Esophagus muscularis mucosa (tissue), 4 donors: ENCODE results near the gene DSG4. TPM values are rescaled to one million over a fixed set of nuclear protein-coding genes. Genes with fewer than 3 reads are reported as not detected.

Source experiments
- DNase-seq: peaks from one replicate; pipeline ENCODE4 v3.0.0-alpha.2; 2017; ENCODE audit errors: extremely low spot score
- H3K27ac ChIP-seq, 4 donors: fragments of 200-600 bp; sonication (generic); replicated peaks in 1 of 4; 1 replicate in 3 of 4; 2 replicates in 1 of 4; pipeline ENCODE4 v1.5.1; 2016 to 2019; ENCODE audit warnings: mild to moderate bottlenecking in 1 of 4
- H3K27me3 ChIP-seq, 4 donors: fragments of 200-600 bp; sonication (generic); one replicate each; pipeline versions ENCODE4 v1.5.1 to v1.6.0; 2016 to 2019
- H3K36me3 ChIP-seq, 4 donors: fragments of 200-600 bp; sonication (generic); one replicate each; pipeline ENCODE4 v1.5.1; 2016 to 2019
- H3K4me1 ChIP-seq, 4 donors: fragments of 200-600 bp; sonication (generic); one replicate each; pipeline ENCODE4 v1.5.1; 2016 to 2019
- H3K4me3 ChIP-seq, 4 donors: fragments of 200-600 bp; sonication (generic); 1 replicate in 2 of 4; 2 replicates in 2 of 4; pipeline ENCODE4 v1.5.1; 2016 to 2019; ENCODE audit warnings: mild to moderate bottlenecking in 4 of 4, moderate library complexity in 1 of 4
- H3K9me3 ChIP-seq, 4 donors: fragments of 200-600 bp; sonication (generic); 1 replicate in 3 of 4; 2 replicates in 1 of 4; pipeline ENCODE4 v1.5.1; 2016 to 2019
- EP300 ChIP-seq: sonication (generic); formaldehyde crosslinking; IDR thresholded peaks from one replicate; pipeline ENCODE4 v1.6.1; 2017; ENCODE audit warnings: antibody characterized with exemption
- POLR2A ChIP-seq: fragments of 450-650 bp; IDR thresholded peaks from one replicate; pipeline ENCODE4 v1.6.1; 2017; ENCODE audit warnings: antibody characterized with exemption, moderate library complexity, mild to moderate bottlenecking, low read depth
- POLR2AphosphoS5 ChIP-seq, 2 donors: sonication (generic); formaldehyde crosslinking; IDR thresholded peaks; one replicate each; pipeline ENCODE4 v1.6.1; 2017; ENCODE audit warnings: antibody characterized with exemption in 2 of 2
- WGBS: methylation state at CpG from one replicate; pipeline ENCODE4 v1.1.5; 2018; 5-methylcytosine and 5-hydroxymethylcytosine counted together
- intact Hi-C: fragments of 100-400 bp; cut with DNase I; formaldehyde crosslinking; loops from one replicate; pipeline ENCODE4 v1.15.1; 2023
- small RNA-seq, 3 donors: library from RNA; depleted of rRNA; stranded (forward); fragments of <200 nt; gene quantifications; one replicate each; pipeline ENCODE3, GENCODE V24; 2016
- total RNA-seq, 4 donors: library from RNA; depleted of rRNA; stranded (reverse); fragments of >200 nt; gene quantifications; one replicate each; pipeline versions ENCODE4 v1.1.0 to v1.2.1, GENCODE V29; 2016
- TF ChIP-seq, protein P1 (sequence below), 3 experiments: fragments of 200-600 bp in 2 of 3; fragments of 450-650 bp in 1 of 3; sonication (generic) in 2 of 3; IDR thresholded peaks; one replicate each; pipeline ENCODE4 v1.5.1; 2017 to 2019; ENCODE audit warnings: antibody characterized with exemption in 3 of 3, mild to moderate bottlenecking in 2 of 3, moderate library complexity in 1 of 3

DSG4 gene
- total RNA-seq, 4 donors from 2014 or later: not detected

DNA sequence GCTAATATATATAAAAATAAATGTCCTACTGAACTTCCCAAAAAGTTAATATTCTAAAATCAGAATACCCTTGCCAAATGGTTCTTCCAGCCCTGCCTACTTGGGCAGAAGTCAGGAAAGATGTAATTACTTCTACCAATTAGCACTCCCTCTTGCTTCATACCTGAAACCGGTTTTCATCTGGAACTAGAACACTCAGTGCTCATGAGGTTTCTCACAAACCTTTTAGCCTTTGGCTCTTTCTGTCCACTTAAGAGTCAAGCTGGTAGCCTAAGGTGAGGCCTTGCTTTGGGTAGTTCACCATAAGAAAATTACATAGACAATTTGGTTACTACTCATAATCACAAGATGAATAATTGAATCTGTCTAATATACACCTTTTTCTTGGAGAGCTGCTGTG is 75.0 kb downstream of the DSG4 start:
- no peaks in the 10 kb centered on the region for H3K36me3 ChIP-seq
- H3K27me3 ChIP-seq: no peaks in the 10 kb centered on the region
- H3K27ac ChIP-seq: no peak overlapping the region
- no peak for DNase-seq
- intact Hi-C loops: no loop called here
- TF ChIP-seq, protein P1, sequence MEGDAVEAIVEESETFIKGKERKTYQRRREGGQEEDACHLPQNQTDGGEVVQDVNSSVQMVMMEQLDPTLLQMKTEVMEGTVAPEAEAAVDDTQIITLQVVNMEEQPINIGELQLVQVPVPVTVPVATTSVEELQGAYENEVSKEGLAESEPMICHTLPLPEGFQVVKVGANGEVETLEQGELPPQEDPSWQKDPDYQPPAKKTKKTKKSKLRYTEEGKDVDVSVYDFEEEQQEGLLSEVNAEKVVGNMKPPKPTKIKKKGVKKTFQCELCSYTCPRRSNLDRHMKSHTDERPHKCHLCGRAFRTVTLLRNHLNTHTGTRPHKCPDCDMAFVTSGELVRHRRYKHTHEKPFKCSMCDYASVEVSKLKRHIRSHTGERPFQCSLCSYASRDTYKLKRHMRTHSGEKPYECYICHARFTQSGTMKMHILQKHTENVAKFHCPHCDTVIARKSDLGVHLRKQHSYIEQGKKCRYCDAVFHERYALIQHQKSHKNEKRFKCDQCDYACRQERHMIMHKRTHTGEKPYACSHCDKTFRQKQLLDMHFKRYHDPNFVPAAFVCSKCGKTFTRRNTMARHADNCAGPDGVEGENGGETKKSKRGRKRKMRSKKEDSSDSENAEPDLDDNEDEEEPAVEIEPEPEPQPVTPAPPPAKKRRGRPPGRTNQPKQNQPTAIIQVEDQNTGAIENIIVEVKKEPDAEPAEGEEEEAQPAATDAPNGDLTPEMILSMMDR (IDR thresholded peaks at IDR 0.05): no peak
- TF ChIP-seq POLR2A (no peak), EP300 (no peak), POLR2AphosphoS5 (IDR thresholded peaks at IDR 0.05) (no peak)
- H3K4me3 ChIP-seq: no peak overlapping the region
- no peaks in the 10 kb centered on the region for H3K4me1 ChIP-seq
- WGBS: 88% methylated on average over 1 of the region's 1 CpG
- no peaks in the 10 kb centered on the region for H3K9me3 ChIP-seq

DNA sequence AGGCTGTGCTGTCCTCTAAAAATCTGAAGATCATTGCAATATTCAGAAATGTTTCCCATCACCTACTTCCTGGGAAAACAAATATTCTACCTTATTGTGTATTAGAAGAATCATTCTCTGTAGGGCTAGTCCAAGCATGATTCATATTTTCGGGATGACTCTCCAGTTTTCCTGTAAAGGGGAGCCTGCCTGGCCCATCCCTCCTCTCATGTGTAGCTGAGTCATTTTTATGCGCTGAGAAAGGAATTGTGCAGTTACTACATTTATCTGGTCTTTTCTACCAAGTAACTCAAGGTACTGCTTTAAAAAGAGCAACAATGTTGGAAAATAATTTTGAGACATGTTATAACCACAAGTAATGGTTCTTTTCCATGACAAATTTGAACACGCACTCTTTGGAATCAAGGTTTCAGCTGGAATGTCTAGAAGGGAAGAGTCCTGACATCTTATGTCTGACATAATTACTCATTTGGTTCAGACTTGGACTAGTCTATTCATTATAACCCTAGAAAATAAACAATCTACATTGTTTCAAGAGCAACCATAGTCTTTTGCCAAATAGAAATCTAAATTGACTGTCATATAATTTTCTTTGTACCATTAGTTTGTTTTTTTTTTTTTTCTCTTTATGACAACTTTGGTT is 77.6 kb downstream of the DSG4 start:
- DNase-seq: no peak
- H3K36me3 ChIP-seq: no peaks in the 10 kb centered on the region
- WGBS: 69% methylated on average over 3 of the region's 3 CpGs
- no peak overlapping the region for H3K27ac ChIP-seq
- H3K27me3 ChIP-seq: no peaks in the 10 kb centered on the region
- intact Hi-C loops: no loop called here
- TF ChIP-seq, protein P1 (IDR thresholded peaks at IDR 0.05): no peak
- no peak for TF ChIP-seq EP300
- no peak for TF ChIP-seq POLR2A
- no peak for TF ChIP-seq POLR2AphosphoS5 (IDR thresholded peaks at IDR 0.05)
- no peaks in the 10 kb centered on the region for H3K4me1 ChIP-seq
- H3K4me3 ChIP-seq: no peak overlapping the region
- no peaks in the 10 kb centered on the region for H3K9me3 ChIP-seq

Small RNA genes within 50 kb of the gene (small RNA-seq; reads per million reads assigned to genes)
- 0 reads per million in 3 donors for gene RF00019
- gene RNU6-167P: 0 reads per million in 3 donors

Other genes starting within 250 kb of the DSG4 start
- not detected for gene DSC1, start 213.9 kb upstream of the DSG4 start, total RNA-seq
- not detected for gene DSG1, start 58.6 kb upstream of the DSG4 start, total RNA-seq
- gene DSG3, start 71.0 kb downstream of the DSG4 start, total RNA-seq: under 1 TPM in 1 of 4 donors, not detected in 3; under 0.01 TPM
- gene DSG2, start 121.4 kb downstream of the DSG4 start, total RNA-seq: 1 to 10 TPM; 1.2 to 6.2 (median 2.9) TPM
- 1 to 10 TPM in 1 of 4 donors, under 1 TPM in 1, not detected in 2; 0.33 to 1.2 TPM for gene TTR, start 215.1 kb downstream of the DSG4 start, total RNA-seq